Measurements from ENCODE around the gene NRXN2. TPM values are rescaled to one million over a fixed set of nuclear protein-coding genes. Genes with fewer than 3 reads are reported as not detected.
"Not testable (repeated sequence)": the region's sequence is repeated elsewhere in the genome, so short reads cannot be mapped to it uniquely, and the experiment has no call there.

NRXN2 gene
- total RNA-seq, 8 experiments from 2014 or later: 0.51 to 120 (median 71.9) TPM

DNA sequence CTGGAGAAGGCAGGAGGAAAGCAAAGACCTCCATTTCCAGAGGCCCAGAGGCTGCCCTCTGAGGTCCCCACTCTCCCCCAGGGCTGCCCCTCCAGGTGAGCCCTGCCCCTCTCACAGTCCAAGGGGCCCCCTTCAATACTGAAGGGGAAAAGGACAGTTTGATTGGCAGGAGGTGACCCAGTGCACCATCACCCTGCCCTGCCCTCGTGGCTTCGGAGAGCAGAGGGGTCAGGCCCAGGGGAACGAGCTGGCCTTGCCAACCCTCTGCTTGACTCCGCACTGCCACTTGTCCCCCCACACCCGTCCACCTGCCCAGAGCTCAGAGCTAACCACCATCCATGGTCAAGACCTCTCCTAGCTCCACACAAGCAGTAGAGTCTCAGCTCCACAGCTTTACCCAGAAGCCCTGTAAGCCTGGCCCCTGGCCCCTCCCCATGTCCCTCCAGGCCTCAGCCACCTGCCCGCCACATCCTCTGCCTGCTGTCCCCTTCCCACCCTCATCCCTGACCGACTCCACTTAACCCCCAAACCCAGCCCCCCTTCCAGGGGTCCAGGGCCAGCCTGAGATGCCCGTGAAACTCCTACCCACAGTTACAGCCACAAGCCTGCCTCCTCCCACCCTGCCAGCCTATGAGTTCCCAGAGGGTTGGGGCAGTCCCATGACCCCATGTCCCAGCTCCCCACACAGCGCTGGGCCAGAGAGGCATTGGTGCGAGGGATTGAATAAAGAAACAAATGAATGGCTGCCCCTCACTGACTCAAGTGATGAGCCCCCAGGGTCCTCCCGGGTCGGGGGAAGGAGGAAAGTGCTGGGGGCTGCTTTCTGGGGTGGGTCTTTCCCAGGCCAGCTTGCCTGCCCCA lies 121.2 kb downstream of the NRXN2 start:
- no peak for ATAC-seq (replicated peaks in 6 of 8)
- Histone ChIP-seq H3K4me1 (replicated peaks in 1 of 2) (peaks cover 0 to 9% of the 10 kb centered on the region in 2 donors), H3K4me3 (no peak overlapping the region), H3K27ac (no peak overlapping the region)
- in situ Hi-C loops (cut with MboI; ENCODE audit: low pct_unique_long_range_greater_than_20kb in 2 of 9, low sequenced_read_pairs in 9 of 9, unreplicated experiment in 9 of 9): no loop called here
- WGBS, 10 experiments: 60 to 100% (median 80%) methylated on average over 1 to 2 of the region's 12 CpGs; no CpG with 5 or more reads in 7 of the 10 experiments

DNA sequence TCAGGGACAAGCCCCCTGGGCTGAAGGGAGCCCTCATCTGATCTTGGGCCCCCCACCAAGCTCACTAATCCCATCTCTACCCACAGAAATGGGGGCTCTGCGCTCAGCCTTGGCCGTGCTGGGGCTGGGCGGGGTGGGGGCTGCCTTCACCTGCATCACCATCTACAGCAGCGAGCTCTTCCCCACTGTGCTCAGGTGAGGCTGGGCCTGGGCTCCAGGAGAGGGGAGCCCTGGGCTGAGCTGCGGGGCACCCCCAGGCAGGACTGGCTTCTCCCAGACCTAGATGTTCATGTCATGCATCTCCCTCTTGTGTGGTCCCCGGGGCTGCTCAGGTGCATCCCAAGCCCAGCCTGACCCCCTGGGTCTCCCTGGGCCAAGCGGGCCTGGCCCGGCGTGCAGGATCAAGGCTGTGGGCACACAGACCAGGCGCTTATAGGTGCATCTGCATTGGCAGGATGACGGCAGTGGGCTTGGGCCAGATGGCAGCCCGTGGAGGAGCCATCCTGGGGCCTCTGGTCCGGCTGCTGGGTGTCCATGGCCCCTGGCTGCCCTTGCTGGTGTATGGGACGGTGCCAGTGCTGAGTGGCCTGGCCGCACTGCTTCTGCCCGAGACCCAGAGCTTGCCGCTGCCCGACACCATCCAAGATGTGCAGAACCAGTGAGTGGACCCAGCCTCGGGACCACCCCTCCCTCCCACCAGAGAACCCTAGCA lies 122.6 kb downstream of the NRXN2 start:
- Histone ChIP-seq H3K4me3 (no peak overlapping the region), H3K4me1 (replicated peaks in 1 of 2) (peaks cover 0 to 9% of the 10 kb centered on the region in 2 donors), H3K27ac (no peak overlapping the region)
- 100% methylated on average over 1 to 3 of the region's 19 CpGs; no CpG with 5 or more reads in 8 of the 10 experiments for WGBS, 10 experiments
- peak in 1 of 8 experiments; percentile 11 for ATAC-seq (replicated peaks in 6 of 8)
- in situ Hi-C loops (cut with MboI; ENCODE audit: low pct_unique_long_range_greater_than_20kb in 2 of 9, low sequenced_read_pairs in 9 of 9, unreplicated experiment in 9 of 9): no loop called here

DNA sequence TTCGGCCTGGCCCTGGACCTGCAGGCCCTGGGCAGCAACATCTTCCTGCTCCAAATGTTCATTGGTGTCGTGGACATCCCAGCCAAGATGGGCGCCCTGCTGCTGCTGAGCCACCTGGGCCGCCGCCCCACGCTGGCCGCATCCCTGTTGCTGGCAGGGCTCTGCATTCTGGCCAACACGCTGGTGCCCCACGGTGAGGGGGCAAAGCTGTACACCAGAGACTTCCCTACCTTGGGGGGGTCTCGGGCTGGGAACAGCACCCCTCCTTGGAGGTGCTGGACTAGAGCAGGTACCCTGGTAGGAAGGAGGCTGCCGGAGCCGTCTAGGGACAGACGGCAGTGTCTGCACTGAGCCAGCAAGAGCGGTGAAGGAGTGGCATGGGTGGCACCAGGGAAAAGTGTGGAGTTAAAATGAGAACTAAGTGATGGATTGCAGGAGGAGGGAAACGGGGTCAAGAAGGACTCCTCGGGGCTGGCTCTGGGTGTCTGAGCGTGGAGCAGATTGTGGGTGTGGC lies 123.2 kb downstream of the NRXN2 start:
- ATAC-seq (replicated peaks in 6 of 8): peak in 1 of 8 experiments; percentile 2
- 19 to 100% (median 80%) methylated on average over 1 to 6 of the region's 17 CpGs; no CpG with 5 or more reads in 5 of the 10 experiments for WGBS, 10 experiments
- in situ Hi-C loops (cut with MboI; ENCODE audit: low pct_unique_long_range_greater_than_20kb in 2 of 9, low sequenced_read_pairs in 9 of 9, unreplicated experiment in 9 of 9): no loop called here
- Histone ChIP-seq H3K27ac (no peak overlapping the region), H3K4me1 (replicated peaks in 1 of 2) (peaks cover 0 to 5% of the 10 kb centered on the region in 2 donors), H3K4me3 (no peak overlapping the region)

DNA sequence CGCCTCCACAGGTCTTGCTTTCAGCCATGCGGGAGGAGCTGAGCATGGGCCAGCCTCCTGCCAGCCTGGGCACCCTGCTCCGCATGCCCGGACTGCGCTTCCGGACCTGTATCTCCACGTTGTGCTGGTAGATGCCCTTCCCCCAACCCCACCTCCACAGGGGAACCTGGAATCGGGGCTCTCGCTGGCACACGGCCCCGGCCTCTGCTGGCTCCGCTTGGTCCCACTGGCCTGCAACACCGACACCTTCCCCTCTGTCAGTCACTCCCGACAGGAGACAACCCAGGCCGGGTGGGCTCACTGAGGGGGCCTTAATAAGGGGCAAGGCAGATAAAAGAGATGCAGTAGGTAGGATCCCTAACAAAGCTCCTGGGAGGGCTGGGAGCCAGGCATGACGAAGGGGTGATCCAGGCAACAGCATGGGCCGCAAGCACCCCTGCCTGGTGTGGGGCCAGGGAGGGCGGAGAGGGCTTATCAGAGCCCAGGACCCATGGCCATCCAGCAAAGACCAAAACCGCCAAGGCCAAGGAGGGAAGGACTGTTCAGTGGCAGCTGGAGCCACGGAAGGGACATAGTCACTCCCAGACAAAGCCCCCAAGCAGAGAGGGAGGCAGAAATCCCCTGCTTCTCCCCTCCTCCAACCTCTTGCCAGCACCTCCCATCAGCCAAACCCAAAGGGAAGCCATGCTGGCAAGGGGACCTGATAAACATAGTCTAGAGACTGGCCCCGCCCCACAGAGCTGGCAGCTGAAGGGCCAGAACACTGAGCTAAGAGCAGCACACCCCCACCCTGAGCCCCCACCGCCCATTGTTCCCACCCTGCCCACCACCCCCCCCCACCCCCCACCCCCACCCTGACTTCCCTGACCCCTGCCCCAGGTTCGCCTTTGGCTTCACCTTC lies 124.0 kb downstream of the NRXN2 start:
- H3K27ac ChIP-seq: no peak overlapping the region
- H3K4me3 ChIP-seq: no peak overlapping the region
- H3K4me1 ChIP-seq (replicated peaks in 1 of 2): peaks cover 0 to 5% of the 10 kb centered on the region in 2 donors
- WGBS, 10 experiments: 0 to 100% (median 30%) methylated on average over 1 to 4 of the region's 23 CpGs; no CpG with 5 or more reads in 5 of the 10 experiments
- peak in 1 of 8 experiments; percentile 8 for ATAC-seq (replicated peaks in 6 of 8)
- in situ Hi-C loops (cut with MboI; ENCODE audit: low pct_unique_long_range_greater_than_20kb in 2 of 9, low sequenced_read_pairs in 9 of 9, unreplicated experiment in 9 of 9): no loop called here

DNA sequence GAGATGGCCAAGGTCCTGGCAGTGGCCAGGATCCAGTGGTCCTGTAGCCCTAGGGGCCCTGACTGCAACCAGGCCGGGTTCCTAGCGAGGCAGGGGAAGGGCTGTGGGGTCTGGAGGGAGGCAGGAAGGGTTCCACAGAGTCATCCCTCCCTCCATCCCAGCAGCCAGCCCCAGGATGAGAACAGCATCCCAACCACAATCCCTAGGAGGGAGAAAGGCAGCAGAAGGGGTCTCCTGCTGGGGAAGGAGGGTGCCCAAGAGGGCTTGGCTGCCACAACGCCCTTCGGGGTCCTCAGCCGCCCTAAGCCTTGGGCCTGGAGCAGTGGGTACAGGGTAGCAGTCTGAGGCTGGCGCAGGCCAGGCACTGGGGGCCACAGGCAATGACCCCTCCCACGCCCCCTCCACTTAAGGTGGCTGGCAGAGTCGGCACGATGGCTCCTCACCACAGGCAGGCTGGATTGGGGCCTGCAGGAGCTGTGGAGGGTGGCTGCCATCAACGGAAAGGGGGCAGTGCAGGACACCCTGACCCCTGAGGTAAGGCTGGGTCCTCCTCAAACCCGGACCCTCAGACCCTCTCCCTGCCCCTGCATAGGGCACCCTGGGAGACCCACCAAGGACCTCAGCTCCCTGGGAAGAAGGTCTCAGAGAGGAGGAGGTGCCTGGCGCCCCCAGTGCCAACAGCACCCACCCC lies 124.7 kb downstream of the NRXN2 start:
- H3K4me1 ChIP-seq (replicated peaks in 1 of 2): peaks cover 0 to 5% of the 10 kb centered on the region in 2 donors
- H3K27ac ChIP-seq: no peak overlapping the region
- in situ Hi-C loops (cut with MboI; ENCODE audit: low pct_unique_long_range_greater_than_20kb in 2 of 9, low sequenced_read_pairs in 9 of 9, unreplicated experiment in 9 of 9): no loop called here
- ATAC-seq (replicated peaks in 6 of 8): no peak
- no peak overlapping the region for H3K4me3 ChIP-seq
- 10 to 66% (median 60%) methylated on average over 1 to 4 of the region's 12 CpGs; no CpG with 5 or more reads in 7 of the 10 experiments for WGBS, 10 experiments

DNA sequence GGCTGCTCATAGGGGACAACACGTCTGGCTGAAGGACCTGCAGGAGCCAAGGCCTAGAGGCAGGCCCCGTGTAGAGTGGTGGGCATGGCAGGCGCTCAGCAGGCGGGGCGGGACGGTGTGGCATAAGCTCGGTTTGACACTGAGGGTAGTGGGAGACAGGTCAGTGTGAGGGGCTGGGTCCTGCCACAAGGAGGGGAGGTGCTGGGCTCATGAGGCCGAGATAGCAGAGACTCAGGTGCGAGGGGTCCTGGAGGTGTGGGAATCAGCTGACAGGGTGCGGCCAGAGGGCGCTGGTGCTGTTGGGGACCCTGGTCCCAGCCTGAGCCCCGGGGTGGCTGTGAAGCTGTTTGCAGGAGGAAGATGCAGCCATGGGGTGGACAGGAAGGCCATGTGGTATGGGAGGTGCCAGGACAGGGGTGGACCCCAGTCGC lies 125.3 kb downstream of the NRXN2 start:
- no peak overlapping the region for H3K4me3 ChIP-seq
- no peak for ATAC-seq (replicated peaks in 6 of 8)
- 20 to 93% (median 52%) methylated on average over 1 to 5 of the region's 13 CpGs; no CpG with 5 or more reads in 6 of the 10 experiments for WGBS, 10 experiments
- H3K27ac ChIP-seq: no peak overlapping the region
- in situ Hi-C loops (cut with MboI; ENCODE audit: low pct_unique_long_range_greater_than_20kb in 2 of 9, low sequenced_read_pairs in 9 of 9, unreplicated experiment in 9 of 9): no loop called here
- H3K4me1 ChIP-seq (replicated peaks in 1 of 2): peaks cover 0 to under 1% of the 10 kb centered on the region in 2 donors

DNA sequence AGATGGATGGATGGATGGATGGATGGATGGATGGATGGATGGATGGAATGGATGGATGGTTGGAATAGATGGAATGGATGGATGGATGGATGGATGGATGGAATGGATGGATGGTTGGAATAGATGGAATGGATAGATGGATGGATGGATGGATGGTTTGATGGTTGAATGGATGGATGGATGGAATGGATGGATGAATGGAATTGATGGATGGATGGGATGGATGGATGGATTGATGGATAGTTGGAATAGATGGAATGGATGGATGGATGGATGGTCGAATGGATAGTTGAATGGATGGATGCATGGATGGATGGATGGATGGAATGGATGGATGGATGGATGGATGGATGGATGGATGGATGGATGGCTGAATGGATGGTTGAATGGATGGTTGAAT lies 127.1 kb downstream of the NRXN2 start:
- in situ Hi-C loops (cut with MboI; ENCODE audit: low pct_unique_long_range_greater_than_20kb in 2 of 9, low sequenced_read_pairs in 9 of 9, unreplicated experiment in 9 of 9); H3K4me3 ChIP-seq; ATAC-seq (replicated peaks in 6 of 8); H3K4me1 ChIP-seq (replicated peaks in 1 of 2); H3K27ac ChIP-seq: not testable (repeated sequence)
- 0 to 65% (median 22%) methylated on average over 1 of the region's 1 CpG; no CpG with 5 or more reads in 1 of the 10 experiments for WGBS, 10 experiments

DNA sequence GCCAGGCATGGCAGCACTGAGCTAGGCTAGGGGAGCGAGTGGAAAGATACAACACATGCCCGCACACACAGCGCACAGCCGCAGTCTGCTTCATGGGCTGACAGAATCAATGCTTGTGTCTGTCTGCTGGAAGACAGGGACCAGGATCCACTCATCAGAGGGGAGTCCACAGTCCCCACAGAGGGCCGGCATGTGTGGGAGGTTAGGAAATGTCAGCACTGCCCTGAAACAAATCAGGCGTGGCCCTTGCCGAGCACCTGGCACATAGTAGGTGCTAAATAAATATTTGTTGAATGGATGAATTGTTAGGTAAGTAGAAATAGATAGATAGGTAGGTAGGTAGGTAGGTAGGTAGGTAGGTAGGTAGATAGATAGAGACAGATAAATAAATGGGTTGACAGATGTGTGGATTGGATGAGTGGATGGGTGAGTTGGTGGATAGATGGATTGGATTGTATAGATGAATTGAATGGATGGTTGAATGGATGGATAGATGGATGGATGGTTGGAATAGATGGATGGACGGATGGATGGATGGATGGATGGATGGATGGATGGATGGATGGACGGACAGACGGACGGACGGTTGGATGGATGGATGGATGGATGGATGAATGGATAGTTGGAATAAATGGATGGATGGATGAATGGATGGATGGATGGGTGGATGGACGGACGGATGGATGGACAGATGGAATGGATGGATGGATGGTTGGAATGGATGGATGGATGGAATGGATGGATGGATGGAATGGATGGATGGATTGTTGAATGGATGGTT lies 128.6 kb downstream of the NRXN2 start:
- Histone ChIP-seq H3K27ac (no peak overlapping the region), H3K4me3 (no peak overlapping the region), H3K4me1 (replicated peaks in 1 of 2) (no peaks in the 10 kb centered on the region)
- no peak for ATAC-seq (replicated peaks in 6 of 8)
- in situ Hi-C loops (cut with MboI; ENCODE audit: low pct_unique_long_range_greater_than_20kb in 2 of 9, low sequenced_read_pairs in 9 of 9, unreplicated experiment in 9 of 9): no loop called here
- 68 to 92% (median 80%) methylated on average over 5 to 10 of the region's 14 CpGs for WGBS, 10 experiments

DNA sequence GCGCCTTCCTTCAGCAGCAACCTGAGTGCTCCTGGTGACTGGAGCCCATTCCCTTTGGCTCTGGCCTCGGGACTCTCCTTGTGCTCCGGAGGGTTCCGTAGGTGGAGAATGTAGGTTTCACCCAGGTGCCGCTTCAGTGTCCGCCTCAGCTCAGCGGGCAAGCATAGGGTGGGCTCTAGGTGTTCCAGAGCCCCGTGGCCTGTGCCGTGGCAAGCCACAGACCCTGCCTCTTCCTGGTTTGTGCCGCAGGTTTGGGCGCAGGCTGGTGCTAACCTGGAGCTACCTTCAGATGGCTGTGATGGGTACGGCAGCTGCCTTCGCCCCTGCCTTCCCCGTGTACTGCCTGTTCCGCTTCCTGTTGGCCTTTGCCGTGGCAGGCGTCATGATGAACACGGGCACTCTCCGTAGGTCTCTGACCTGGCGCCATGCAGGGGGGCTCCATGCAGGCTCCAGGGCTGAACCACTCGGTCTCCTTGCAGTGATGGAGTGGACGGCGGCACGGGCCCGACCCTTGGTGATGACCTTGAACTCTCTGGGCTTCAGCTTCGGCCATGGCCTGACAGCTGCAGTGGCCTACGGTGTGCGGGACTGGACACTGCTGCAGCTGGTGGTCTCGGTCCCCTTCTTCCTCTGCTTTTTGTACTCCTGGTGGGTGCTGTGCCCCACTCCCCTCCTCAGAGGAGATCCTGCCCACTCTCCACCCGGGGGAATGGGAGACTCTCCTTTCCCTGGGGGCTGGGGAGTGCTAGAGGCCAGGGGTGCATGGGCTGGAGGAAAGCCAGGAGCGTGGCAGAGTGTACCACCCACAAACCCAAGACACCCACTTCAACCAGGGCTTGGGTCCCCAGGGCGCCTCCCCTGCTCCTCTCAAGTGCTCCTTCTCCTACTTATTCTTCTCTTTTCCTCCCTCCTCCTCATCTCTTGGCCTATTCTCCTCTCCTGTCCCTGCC lies 129.6 kb downstream of the NRXN2 start:
- Histone ChIP-seq H3K4me3 (no peak overlapping the region), H3K27ac (no peak overlapping the region), H3K4me1 (replicated peaks in 1 of 2) (no peaks in the 10 kb centered on the region)
- in situ Hi-C loops (cut with MboI; ENCODE audit: low pct_unique_long_range_greater_than_20kb in 2 of 9, low sequenced_read_pairs in 9 of 9, unreplicated experiment in 9 of 9): no loop called here
- ATAC-seq (replicated peaks in 6 of 8): no peak
- 30 to 100% (median 80%) methylated on average over 1 to 18 of the region's 32 CpGs; no CpG with 5 or more reads in 2 of the 10 experiments for WGBS, 10 experiments

DNA sequence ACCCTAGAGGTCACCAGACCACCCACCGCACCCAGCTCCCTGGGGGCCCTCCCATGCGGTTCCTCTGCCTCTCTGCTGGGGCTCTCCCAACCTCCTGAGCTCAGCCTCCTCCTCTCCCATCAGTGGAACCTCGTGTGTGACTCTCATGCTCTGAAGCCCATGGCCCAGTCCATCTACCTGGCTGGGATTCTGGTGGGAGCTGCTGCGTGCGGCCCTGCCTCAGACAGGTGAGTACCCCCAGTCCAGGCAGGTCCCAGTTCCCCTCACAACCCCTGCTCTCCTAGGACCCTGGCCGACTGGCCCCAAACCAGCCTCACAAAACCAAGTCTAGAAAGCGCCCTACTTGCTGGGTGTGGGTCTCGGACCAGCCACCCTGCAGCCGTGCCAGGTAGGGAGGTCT lies 130.3 kb downstream of the NRXN2 start:
- ATAC-seq (replicated peaks in 6 of 8): no peak
- no peaks in the 10 kb centered on the region for H3K4me1 ChIP-seq (replicated peaks in 1 of 2)
- in situ Hi-C loops (cut with MboI; ENCODE audit: low pct_unique_long_range_greater_than_20kb in 2 of 9, low sequenced_read_pairs in 9 of 9, unreplicated experiment in 9 of 9): no loop called here
- H3K27ac ChIP-seq: no peak overlapping the region
- 20 to 100% (median 50%) methylated on average over 1 to 4 of the region's 9 CpGs; no CpG with 5 or more reads in 5 of the 10 experiments for WGBS, 10 experiments
- no peak overlapping the region for H3K4me3 ChIP-seq

DNA sequence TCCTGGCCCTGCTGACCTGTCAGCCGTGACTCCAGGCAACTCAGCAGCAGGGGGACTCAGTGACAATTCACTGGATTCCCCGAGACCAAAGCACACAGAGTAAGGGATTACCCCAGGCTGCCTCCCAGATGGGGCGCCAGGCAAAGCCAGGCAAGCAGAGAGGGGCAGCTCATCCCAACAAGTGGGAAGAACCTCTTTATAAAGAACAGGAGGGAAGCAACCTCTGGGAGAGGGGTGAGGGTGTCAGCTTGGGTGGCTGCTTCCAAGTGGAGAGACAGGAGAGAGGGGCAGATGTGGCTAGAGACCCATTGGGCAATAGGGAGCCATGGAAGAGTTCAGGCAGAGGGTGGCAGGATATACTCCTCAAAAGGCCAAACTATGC lies 130.8 kb downstream of the NRXN2 start:
- Histone ChIP-seq H3K4me1 (replicated peaks in 1 of 2) (no peaks in the 10 kb centered on the region), H3K27ac (no peak overlapping the region), H3K4me3 (no peak overlapping the region)
- no peak for ATAC-seq (replicated peaks in 6 of 8)
- WGBS, 10 experiments: no CpG with 5 or more reads among the region's 3 CpGs
- in situ Hi-C loops (cut with MboI; ENCODE audit: low pct_unique_long_range_greater_than_20kb in 2 of 9, low sequenced_read_pairs in 9 of 9, unreplicated experiment in 9 of 9): no loop called here
